ENCODE results near the gene PPM1H.

DNA sequence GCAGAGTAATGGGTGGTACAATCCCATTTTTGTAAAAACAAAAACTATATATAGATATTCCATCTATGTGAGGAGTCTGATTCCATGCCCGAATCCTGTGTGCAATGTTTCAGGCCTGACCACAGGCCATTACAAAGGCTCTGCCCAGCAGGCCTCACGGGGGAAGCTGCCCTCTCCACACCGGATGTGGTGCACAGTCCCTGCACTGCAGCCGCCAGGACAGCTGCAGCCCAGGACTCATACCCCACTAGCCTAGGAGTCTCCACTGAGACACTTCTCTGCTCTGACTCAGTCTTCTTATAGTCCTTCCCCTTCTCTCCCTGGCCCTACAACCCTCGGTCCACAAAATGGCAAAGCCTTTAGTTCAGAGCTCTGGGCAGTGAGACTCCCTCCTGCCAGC lies 190.4 kb downstream of the PPM1H start:
- TF ChIP-seq, protein P1, sequence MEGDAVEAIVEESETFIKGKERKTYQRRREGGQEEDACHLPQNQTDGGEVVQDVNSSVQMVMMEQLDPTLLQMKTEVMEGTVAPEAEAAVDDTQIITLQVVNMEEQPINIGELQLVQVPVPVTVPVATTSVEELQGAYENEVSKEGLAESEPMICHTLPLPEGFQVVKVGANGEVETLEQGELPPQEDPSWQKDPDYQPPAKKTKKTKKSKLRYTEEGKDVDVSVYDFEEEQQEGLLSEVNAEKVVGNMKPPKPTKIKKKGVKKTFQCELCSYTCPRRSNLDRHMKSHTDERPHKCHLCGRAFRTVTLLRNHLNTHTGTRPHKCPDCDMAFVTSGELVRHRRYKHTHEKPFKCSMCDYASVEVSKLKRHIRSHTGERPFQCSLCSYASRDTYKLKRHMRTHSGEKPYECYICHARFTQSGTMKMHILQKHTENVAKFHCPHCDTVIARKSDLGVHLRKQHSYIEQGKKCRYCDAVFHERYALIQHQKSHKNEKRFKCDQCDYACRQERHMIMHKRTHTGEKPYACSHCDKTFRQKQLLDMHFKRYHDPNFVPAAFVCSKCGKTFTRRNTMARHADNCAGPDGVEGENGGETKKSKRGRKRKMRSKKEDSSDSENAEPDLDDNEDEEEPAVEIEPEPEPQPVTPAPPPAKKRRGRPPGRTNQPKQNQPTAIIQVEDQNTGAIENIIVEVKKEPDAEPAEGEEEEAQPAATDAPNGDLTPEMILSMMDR (IDR thresholded peaks at IDR 0.05; ENCODE audit: low read depth, low read length, missing input control): no peak
- TF ChIP-seq, protein P2, sequence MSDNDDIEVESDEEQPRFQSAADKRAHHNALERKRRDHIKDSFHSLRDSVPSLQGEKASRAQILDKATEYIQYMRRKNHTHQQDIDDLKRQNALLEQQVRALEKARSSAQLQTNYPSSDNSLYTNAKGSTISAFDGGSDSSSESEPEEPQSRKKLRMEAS (IDR thresholded peaks at IDR 0.05): no peak
- no peak for TF ChIP-seq YY1 (IDR thresholded peaks at IDR 0.05)
- no peak for TF ChIP-seq SP1 (IDR thresholded peaks at IDR 0.05)
- TF ChIP-seq FOXA1 (IDR thresholded peaks at IDR 0.05): no peak
- no peak for TF ChIP-seq JUND (IDR thresholded peaks at IDR 0.05)

Data from liver (tissue), 3 donors.